Right forelimb (tissue), 1 donor: Measurements from ENCODE around the gene FGR.

Experiments used
- DNase-seq: peaks from one replicate; pipeline ENCODE4 v3.0.0-alpha.2; 2018

Gene FGR

DNA sequence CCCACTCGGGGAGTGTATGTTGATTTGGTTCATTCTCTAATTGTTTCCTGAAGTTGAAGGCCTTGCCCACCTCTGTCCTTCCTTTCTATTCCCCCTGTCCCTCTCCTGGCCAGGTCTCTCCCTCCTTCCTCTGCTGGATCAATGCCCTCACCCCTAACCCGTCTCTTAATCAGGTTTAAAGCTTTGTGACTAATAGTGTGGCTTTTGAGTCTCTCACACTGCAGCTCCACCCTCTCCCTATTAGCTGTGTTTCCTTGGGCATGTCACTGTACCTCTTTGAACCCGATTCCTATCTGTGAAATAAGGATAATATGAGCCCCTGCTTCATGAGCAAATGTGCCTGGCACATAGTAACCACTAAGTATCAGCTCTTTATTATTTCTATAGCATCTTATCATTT, 51.5 kb downstream of the FGR start:
- no peak for DNase-seq

DNA sequence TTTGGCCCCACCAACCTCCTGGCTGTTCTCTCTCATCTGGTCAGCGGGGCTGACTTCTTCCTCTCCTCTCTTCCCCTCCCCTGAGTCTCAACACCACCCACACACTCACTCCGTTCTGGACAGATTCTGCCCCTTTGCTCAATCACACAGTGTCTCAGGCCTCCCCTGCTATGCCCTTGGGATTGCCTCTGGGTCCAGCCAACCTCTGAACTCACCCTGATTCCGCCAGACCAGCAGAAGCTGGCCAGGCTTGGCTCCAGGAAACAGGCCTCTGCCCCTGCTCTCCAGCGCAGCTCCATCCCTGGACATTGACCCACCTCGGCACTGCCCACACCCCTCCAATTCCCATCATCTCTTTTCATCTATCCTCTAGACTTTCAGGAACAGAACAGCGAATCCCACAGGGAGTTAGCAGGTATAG, 53.2 kb downstream of the FGR start:
- DNase-seq: no peak

DNA sequence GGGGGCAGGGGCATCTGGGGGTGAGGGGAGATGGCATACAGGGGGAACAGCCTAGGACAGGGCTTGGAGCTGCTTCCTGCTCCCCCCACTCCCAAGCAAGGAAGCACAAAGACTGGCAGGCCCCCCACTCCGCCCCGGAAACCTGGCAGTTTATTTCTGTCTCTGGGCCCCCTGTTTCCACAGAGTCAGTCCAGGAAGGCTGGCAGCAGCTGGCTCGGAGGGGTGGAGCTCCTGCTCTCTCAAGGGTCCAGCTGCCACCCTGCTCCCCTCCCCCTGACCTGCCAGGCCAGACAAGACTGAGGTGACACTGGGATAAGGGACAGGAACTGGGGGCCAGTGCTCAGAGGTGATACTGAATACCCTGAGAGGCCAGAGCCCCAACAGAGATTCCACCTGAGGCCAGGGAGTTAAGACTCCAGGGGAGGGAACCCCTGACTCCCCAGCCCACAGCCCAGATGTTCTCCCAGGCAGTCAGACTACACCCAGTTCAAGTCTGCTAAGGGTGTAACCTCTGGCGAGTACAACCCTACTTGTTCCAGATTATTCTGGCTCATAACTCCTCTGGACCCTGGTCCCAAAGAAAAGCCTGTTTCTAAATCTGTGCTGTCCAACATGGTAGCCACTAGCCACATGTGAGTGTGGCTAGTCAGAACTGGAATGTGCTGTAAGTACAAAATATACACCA, 57.3 kb downstream of the FGR start:
- DNase-seq: no peak

DNA sequence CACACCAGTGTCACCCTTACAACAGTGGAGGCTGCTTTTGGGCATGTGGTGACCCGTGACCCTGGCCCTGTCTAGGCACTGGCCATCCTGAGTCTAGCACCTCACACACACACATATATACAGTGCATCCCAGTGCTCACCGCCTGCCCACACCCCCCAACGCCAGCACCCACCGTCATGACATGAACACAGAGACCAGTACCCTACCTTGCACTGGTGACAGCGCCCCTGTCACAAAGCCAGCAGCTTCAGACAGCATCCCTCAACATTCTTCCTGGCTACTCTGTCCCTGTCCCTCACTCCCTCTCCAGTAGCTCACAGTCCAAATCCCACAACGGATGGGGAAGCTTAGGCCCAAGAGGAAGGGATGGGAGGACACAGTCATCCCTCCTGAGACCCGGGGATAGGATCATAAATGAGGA, 58.2 kb downstream of the FGR start:
- no peak for DNase-seq

DNA sequence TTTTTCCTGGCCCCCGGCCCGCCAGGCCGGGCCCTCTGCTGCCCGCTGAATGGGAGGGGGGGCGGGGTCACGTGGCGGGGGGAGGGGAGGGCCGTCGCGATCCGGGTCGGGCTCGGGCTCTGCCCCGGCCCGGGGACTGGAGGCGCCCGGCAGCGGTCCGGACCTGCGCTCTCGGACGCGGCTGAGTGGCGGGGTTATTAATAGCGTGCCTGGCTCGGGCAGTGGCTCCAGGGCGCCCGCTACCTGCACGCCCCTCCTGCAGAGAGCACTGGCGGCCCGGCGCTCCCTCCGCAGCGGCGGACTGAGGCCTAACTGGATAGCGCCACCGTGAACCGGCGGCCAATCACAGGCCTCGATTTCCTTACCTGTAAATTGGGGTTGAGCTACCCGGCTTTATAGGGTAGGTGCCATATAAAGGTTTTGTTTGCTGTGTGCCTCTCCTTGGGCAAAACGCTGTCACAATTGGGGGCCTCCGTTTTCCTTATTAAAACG, 59.1 kb downstream of the FGR start:
- peak; percentile 83 for DNase-seq

DNA sequence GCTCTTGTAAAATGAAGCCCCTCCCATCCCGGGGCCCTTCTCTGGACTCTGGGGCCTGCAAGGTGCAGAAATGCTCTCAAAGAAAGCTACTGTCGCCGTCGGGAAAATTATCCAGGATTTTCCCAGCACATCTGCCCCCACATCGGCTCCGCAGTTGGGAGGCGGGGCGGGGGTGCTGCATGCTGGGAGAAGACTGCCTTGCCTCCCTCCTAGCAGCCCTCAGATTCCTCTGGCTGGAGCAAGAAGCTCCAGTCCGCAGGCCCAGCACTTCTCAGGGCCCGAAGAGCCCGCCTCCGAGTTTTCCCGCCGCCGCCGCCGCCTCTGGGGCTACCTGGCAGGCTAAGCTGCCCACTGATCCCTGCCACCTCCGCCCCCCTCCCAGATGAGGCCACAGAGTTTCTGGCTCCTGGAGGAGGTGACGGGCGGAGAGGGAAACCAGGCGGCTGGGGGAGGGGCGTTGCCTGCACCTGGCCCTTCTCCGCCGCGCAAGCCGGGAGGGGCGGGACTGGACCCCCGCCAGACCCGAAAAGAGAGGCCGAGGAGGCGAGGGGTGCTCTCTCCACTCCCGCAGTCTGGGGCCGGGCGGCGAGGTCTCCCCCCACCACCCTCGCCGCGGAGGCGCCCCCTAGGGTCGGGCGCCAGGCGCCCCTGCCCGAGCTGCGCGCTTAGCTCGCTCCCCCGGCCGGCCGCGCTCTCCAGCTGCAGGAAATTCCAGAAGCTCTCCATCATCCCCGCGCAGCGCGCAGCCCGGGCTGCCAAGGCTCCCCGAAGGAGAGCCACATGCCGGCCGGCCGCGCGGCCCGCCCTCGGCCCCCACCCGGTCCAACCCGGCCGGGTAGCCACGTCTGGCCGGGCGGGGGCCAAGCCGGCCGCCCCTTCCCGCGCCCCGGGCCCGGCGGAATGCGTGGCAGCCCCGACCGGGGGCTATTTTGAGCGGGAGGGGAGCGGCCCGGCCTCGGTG, 59.8 kb downstream of the FGR start:
- peak; percentile 89 for DNase-seq

DNA sequence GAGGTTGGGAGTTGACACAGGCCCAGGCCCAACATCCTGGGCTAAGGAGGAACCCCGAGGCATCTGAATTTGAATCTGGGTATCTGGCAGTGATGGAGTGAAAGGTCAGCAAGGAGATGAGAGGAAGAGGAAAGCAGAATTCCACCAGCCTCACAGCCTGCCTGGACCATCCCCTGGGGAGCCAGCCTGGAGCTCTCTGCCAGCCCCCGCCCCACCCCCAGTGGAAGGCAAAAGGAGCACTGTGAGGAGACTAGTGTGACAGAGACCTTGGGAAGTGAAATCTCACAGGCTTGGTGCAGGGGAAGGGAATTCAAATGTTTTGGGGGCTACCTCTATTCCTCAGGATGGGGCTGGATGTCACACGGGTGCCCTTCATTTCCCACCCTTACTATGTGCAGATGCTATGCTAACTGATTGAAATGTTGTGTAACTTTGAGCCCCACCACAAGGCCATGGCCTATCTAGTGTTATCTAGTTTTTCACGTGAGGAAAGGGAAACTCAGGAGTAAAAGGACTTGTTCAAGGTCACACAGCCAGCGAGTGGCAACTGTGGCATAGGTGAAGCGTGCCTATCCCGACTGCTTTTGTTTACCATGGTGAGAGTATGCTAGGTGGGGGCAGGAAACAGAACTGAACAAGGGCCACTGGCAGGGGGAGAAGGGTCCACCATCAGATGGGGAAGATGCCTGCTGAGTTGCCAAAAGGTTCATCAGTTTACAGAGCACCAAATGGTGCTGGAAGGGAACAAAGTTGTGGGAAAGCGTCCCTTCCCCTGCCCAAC, 60.8 kb downstream of the FGR start:
- no peak for DNase-seq

DNA sequence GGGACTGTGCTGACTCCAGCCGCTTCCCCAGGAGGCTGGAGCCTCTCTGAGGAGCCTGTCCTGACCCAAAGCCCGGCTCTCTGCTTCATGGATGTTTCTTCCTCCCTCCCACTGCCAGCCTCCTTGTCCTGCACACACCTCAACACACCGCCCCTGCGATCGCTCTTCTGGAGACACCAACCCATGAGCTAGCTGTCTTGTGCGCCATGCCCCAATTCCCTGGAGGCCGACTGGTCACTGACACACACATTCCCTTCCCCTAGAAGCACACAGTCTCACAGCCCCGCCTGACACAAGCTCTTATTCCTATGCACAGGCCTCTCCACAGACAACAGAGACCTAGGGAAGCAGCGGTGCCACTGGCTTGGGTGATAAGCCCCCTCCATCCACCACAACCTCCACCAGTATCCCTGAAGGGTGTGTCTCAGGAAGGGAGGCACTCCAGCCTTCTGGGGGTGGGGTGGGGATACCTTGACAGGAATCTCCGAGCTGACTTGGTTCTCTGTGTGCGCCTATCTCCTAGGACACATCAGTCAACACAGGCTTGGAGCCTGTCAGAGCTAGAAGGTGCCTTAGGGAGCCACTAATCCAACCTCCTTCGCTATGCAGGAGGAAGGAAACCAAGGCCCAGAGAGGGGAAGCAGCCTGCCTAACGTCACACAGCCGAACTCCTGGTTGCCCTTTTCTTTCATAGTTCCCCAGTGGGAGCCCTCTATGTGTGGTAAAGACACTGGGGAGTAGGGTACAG, 62.1 kb downstream of the FGR start:
- no peak for DNase-seq

DNA sequence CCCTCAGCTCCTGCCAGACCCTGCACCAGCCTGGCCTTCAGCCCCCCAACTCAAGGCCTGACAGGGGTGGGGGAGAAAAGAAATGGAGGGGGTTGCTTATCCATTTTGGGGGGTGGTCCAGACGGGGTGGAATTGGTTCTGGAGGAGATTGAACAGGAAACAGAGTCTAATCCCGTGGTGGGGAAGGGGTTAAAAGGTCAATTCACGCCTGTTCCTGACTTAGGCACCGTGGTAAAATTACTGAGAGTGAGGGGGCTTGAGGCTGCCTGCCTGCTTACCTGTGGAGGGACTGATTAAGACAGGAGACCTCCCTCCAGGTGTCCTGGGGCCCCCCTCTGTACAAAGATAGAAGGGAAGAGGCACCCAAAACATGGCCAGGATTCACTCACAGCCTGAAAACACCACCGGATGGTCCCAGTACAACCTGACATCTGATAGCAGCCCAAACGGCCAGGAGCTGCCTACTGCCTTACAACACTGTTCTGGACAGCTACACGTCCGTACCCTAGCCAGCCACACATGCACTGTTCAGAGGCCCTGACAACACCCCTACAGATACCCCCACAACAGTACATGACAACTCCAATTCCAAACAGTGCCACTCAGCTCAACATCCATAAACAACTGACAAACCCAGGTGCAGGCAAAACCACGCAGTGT, 62.8 kb downstream of the FGR start:
- no peak for DNase-seq

DNA sequence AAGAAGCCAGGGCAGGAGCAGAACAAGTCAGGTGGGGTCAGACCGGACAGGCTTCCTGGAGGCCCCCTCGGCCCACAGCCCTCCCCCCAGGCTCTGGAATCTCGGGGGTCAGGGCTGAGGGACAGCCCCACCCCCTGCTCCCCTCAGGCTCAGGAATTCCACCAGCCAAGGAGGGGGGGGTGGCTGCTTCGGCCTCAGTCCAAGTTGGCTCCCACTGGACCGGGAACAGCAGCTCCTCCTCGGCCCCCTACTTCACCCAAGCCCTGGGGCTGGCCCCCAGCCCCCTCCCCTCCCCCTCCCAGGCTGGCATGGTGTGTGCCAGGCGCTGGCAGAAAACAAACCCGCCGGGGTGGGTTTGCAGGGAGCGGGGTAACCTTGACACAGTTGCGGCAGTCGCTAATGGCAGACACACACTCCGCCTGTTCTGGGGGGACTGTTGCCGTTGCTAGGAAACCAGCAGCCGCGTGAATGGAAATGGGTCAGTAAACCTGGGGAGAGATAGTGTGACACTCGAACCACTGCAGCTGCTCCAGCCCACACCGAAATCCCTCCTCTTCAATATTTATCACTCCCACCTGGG, 63.5 kb downstream of the FGR start:
- no peak for DNase-seq

DNA sequence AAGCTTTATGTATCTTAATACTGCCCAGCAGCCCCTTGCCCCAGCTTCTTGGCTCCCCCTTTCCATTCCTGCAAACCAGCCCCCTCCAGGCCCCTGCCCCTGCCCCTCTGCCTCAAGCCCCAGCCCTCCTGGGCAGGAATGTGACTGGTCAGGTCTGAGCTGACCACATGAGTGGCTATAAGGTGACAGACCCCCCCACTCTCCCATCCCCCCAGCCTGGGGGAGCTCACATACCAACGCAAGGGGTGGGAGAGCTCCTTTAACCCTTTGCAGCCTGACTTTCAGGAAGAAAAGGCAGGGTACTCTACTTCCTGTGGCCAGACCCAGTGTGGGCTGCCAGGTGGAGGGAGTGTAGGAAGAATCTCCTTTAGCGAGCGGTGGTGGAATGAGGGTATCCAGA, 64.2 kb downstream of the FGR start:
- DNase-seq: no peak

DNA sequence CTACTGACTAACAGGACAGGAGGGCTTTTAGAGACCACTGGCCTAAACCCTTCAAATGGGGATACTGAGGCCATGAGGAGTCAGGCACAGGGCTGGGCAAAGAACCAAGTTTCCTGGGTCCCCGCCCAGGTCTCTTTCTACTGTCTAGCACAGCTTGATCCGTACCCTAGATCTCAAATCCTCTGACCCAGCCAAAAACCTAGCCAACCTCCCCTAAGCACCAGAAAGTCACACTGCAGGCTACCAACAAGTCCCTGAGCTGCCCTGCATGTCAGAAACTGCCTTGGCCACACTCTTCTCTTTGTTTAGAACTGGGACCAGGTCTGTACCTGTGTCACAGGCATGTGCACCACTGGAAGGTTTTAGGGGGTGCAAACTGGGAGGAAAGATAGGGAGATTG, 64.6 kb downstream of the FGR start:
- DNase-seq: no peak

DNA sequence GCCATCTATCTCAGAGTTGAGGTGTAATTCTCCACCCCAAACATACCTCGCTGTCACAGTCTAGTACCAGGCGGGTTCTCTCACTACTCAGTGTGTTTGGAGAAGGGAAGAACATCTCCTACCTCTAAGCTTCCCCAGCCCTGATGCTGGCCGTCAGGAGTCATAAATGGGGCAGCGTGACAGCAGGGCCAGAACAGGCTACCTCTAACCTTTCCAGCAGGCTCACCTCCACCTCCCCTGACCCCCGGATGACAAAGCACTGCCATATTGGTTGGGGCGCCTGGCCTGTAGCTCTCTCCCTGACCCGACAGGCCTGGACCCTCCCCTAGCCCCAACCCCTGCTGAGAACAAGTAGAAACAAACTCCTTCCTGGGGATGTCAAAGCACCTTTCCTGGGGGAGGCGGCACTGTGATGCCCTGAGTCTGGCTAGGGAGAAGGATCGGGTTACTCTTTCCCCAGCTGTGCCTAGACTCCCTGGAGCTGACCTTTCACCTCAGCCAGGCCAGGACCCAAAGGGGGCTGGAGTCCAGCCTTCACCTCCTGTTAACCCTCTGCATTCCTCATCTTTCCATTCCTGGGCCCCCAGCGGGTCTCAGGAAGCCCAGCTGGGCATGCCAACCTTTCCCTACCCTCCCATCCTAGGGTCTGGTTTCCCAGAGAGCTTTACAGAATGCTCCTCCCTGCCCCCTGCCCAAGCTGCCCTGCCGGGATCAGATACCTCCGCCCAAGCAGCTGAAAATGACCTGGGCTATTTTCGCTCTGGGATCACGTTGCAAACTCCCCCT, 65.3 kb downstream of the FGR start:
- no peak for DNase-seq

DNA sequence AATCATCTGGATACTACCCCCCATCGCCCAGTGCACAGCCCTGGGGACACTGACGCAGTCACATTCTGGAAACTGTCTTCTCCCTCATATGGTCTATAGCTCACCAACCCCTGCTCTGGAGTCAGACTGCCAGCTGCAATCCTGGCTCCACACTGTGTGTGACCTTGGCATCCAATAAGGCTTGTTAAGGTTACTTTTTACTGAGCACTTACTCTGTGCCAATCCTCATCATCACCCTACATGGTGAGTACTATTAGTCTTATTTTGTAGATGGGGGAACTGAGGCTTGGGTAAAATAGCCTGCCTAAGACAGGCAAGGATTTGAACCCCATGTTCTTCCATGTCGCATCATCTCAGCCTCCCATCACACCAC, 65.9 kb downstream of the FGR start:
- DNase-seq: no peak

DNA sequence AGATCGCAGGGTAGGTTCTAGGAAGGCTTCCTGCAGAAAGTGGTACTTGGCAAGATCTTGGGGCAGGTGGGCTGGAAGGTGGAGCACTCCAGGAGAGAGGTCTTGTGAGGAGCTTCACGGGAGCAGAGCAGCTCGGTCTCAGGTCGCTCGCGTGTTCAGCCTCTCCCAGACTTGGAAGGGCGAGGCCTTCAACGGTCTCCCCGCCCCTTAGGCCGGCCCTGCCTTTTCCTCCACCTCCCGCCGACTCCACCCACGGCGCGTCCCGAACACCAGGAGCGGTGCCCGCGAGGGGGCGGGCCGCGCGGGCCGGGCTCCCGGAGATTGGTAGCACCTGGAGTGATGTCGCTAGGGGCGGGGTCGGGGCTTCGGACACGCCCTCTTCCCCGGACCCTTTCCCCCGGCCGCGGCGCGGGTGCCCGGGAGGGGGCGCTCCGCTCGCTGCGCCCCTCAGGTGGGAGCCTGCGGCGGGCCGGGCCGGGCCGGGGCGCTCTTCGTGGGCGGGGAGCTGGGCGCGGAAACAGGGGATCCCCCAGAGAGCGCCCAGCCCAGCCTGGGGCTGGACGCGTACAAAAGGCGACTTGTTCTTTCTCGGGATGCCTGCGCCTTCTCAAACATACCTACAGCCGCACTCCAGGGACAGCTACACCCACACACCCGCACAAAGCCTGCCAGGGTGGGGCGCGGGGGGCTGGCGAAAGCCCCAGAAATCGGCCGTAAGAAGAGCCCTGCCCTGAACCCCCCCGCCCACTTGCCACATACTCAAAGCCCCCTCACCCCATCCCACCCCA, 66.5 kb downstream of the FGR start:
- DNase-seq: peak; percentile 91

DNA sequence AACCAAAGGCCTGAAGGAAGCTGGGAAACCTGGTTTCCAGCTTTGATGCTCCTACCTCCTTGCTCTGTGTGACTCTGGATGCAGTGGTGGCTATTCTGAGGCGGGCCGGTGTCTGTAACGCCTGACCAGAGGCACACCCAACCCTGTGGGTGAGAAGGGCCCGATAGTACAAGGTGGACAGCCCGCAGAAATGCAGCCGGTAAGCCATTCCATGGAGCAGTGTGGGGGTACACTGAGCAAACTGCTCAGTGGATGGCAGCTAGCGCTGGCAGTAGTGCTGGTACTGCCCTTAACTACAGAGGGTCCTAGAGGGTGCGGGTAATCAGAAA, 67.0 kb downstream of the FGR start:
- no peak for DNase-seq

DNA sequence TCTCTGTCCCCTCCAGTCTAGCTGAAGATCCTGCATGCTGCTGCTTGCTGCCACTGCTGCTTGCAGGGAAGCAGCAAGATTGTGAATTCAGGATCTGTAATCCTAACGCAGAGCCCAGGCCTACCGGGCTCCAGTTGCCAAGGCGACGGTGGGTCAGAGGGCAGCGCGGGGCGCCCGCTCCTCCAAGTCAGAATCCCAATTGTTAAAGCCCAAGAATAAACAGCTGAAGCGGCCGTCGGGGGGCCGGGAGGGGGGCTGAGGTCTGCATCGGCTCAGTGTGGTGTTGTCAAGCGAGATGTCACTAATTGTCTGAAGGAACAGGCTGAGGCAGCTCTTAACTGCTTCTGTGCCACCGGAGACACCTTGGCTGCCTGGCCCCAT, 67.8 kb downstream of the FGR start:
- no peak for DNase-seq

DNA sequence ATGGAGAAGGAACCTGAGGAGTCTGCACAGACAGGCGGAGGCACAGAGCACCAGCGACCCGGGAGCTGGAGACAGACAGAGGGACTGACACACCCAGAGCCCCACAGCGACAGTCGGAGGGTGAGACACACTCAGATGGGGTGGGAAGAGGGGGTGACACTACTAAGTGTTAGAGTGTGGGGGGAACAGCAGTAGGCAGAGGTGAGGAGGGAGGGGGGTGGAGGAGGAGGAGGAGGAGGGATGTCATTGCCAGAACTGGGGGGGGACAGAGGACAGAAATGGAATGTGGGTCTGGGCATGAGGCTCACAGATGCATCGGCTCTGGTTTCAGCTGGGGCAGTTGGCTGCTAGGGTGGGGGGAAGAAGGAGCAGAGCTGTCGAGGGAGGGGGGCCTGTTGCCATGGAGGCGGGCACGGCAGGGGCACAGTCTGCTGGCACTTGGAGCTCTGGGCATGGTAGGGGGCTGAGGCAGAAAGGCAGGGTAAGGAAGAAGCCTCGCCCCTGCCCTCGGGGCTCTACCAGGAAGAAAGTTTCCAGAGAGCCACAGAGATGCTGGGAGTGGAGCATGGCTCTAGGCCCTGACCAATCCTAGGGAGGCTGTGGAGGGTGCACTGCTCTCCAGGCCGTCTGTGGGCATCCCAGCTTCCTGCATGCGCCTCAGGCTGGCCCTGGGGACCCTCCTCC, 68.4 kb downstream of the FGR start:
- DNase-seq: peak; percentile 55
